ENCODE results near the gene MDN1.

DNA sequence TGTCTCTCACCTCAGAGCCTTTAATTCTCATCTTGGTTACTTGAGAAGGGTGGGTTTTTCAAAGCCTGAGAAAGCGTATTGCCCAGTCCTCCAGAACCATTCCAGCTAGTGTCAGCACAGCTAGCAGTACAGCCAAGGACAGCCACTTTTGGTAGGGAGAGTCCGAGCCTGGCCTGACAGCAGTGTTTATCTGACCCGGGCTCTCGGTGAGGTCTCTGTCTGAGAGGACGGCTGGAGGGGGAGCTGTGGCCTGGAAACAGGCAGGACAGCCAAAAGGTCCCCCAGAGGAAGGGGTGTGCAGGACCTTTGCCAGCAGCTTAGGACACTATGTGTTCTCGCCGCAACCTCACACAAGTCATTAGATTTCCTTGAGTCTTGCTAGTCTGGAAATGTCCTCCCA lies 219.9 kb downstream of the MDN1 start:
- TF ChIP-seq POLR2AphosphoS5 (IDR thresholded peaks at IDR 0.05) = no peak
- TF ChIP-seq, protein P1, sequence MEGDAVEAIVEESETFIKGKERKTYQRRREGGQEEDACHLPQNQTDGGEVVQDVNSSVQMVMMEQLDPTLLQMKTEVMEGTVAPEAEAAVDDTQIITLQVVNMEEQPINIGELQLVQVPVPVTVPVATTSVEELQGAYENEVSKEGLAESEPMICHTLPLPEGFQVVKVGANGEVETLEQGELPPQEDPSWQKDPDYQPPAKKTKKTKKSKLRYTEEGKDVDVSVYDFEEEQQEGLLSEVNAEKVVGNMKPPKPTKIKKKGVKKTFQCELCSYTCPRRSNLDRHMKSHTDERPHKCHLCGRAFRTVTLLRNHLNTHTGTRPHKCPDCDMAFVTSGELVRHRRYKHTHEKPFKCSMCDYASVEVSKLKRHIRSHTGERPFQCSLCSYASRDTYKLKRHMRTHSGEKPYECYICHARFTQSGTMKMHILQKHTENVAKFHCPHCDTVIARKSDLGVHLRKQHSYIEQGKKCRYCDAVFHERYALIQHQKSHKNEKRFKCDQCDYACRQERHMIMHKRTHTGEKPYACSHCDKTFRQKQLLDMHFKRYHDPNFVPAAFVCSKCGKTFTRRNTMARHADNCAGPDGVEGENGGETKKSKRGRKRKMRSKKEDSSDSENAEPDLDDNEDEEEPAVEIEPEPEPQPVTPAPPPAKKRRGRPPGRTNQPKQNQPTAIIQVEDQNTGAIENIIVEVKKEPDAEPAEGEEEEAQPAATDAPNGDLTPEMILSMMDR (IDR thresholded peaks at IDR 0.05) = no peak
- no peak for TF ChIP-seq POLR2A (IDR thresholded peaks at IDR 0.05)
- TF ChIP-seq EP300 (IDR thresholded peaks at IDR 0.05) = no peak

All from sigmoid colon (tissue), 4 donors.